Activated T-cell treated with anti-CD3 and anti-CD28 coated beads for 48 hours (primary cell): ENCODE measurements around the gene NUMA1.

Experiments used
- DNase-seq: peaks from one replicate; pipeline ENCODE4 v3.0.0-alpha.2; 2020; ENCODE audit warnings: low read depth

Gene NUMA1, protein sequence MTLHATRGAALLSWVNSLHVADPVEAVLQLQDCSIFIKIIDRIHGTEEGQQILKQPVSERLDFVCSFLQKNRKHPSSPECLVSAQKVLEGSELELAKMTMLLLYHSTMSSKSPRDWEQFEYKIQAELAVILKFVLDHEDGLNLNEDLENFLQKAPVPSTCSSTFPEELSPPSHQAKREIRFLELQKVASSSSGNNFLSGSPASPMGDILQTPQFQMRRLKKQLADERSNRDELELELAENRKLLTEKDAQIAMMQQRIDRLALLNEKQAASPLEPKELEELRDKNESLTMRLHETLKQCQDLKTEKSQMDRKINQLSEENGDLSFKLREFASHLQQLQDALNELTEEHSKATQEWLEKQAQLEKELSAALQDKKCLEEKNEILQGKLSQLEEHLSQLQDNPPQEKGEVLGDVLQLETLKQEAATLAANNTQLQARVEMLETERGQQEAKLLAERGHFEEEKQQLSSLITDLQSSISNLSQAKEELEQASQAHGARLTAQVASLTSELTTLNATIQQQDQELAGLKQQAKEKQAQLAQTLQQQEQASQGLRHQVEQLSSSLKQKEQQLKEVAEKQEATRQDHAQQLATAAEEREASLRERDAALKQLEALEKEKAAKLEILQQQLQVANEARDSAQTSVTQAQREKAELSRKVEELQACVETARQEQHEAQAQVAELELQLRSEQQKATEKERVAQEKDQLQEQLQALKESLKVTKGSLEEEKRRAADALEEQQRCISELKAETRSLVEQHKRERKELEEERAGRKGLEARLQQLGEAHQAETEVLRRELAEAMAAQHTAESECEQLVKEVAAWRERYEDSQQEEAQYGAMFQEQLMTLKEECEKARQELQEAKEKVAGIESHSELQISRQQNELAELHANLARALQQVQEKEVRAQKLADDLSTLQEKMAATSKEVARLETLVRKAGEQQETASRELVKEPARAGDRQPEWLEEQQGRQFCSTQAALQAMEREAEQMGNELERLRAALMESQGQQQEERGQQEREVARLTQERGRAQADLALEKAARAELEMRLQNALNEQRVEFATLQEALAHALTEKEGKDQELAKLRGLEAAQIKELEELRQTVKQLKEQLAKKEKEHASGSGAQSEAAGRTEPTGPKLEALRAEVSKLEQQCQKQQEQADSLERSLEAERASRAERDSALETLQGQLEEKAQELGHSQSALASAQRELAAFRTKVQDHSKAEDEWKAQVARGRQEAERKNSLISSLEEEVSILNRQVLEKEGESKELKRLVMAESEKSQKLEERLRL (N-terminal part only)

GRCh38 chr11:72080326-72081183 is at the start of gene NUMA1, which contains the start of gene LRRC51:
NUMA1 (minus strand) TSS chr11:72080542; CDS start chr11:72035943, 44,599 bp downstream.
LRRC51 (plus strand) TSS chr11:72080850; CDS start chr11:72089084, 8,234 bp downstream.
- DNase-seq: peak; percentile 95

DNA sequence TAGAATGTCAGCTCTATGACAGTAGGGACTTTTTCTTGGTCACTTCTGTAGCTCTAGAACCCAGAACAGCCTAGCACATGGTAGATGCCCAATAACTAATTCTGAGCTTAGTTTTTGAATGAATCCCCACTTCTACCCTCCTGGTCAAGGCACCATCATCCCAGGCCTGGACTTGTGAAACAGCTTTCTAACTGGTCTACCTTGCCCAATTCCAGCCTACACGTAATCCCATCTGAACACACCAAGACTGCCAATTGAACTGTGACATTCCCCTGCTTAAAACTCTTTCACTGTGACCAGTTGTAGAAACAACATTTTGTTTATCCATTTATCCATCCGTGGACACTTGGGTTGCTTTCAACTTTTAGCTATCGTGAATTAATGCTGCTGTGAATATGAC is 49.0 kb upstream of the NUMA1 start:
- no peak for DNase-seq

DNA sequence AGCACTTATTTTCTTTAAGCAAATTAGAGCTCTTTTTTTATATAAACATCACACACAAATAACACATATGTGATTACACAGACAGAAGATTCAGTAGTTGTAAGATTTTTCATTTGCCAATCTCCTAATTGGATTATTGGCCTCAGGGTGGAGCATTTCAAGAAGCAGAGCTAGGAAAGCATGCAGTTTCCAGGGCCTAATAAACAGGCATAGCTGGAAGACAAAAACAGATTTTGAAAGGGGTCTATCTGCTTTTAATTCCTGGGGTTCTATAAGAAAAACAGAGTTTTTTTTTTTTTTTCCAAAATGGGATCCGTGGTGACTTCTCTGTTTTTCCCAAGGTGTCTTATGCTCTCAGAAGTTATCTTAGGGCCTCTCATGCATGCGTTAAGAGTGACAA is 47.6 kb upstream of the NUMA1 start:
- no peak for DNase-seq

DNA sequence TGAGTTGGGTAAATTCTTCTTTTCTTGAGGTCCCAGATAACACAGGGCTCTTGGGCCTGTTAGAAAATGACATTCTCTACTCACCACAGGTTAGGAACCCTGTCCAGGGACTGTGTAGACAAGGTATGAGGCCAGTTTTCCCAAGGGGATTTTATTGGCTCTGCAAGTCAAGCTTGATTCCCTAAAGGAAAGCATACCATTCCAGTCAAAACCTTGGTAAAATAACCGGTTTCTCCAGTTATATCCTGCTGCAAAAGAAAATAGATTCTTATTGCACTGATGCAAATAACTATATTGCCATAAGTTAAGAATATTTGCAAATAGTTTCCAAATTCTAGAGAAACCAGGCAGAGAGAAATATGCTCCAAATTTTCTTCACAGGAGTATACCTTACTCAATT is 45.6 kb upstream of the NUMA1 start:
- no peak for DNase-seq

DNA sequence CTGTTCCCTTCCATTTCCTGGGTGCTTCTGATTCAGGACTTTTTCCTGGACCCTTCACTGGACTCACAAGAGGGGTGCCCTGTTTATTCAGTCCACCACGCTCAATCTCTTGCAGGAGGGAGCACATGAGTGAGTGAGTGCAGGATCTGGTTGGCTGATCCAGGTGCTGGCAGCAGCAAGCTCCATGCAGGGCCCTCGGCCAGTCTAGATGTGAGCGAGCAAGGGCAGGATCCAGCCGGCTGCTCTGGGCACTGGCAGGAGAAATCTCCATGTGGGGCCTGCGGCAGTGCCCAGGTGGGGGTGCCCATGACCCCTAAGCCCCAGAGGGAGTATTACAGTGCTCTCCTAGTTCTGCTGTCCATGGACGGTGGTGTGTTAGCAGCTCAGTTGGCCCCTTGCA is 43.7 kb upstream of the NUMA1 start:
- DNase-seq: no peak

DNA sequence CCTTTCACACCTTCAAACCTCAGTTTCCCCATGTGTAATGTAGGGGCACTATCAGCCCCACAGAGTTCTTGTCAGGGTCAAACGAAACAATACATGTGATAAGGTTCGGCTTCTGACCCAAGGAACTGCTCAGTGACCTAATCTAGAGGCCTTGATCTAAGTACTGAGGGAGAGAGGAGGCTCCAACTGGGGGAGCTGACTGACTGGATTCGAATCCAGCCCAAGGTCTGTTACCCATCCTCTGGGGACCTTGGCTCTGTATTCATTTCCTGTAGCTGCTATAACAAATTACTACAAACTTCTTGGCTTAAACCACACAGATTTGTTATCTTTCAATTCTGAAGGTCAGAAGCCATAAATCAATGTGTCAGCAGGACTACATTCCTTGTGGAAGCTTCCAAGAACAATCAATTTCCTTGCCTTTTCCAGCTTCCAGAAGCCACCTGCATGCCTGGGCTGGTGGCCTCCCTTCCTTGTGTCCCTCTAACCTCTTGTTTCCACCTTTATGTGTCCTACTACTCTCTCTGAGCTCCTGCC is 42.8 kb upstream of the NUMA1 start:
- no peak for DNase-seq

DNA sequence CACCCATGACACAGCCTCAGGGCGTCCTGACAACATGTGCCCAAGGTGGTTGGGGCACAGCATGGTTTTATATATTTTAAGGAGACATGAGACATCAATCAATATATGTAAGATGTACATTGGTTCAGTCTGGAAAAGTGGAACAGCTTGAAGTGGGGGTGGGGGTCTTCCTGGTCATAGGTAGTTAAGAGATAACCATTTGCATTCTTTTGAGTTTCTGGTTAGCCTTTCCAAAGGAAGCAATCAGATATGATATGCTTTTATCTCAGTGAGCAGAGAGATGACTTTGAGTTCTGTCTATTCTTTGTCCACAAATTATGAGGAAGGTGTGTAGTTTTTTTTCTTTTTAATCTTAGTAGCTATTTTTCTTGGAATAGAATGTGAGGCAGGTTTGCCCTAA is 42.3 kb upstream of the NUMA1 start:
- DNase-seq: no peak

DNA sequence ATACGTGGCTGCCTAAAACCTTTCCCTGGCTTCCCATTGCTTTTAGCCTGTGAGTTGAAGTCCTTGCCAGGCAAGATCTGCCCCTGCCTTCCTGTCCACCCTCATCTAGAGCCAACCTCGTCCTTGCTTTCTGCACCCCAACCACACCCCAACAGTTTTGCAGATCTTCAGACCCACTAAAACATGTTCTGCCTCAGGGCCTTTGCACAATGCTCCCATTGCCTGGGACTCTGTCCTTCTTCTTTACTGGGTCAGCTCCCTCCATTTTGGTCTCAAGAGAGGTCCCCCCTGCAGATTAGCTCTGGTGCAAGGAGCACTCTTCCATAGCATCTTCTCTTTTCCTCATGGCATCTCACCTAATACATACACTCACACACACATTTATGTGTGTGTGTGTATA is 40.6 kb upstream of the NUMA1 start:
- no peak for DNase-seq

DNA sequence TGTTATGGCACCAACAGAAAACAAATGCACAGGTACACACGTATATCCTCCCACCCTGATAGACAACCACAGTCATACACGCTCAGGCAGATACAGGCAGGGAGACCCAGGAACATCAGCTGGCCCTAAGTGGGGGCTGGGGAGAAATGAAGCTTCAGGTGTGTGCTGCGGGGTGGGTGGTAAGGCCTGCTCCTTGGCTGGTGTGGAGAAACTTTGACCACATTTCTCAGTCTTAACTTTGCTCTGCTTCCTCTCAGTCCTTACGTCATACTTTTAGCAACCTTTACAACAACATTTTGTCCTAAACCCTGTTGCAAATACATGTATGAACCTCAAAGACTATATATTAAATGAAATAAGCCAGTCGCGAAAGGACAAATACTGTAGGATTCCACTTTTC is 38.9 kb upstream of the NUMA1 start:
- DNase-seq: no peak

DNA sequence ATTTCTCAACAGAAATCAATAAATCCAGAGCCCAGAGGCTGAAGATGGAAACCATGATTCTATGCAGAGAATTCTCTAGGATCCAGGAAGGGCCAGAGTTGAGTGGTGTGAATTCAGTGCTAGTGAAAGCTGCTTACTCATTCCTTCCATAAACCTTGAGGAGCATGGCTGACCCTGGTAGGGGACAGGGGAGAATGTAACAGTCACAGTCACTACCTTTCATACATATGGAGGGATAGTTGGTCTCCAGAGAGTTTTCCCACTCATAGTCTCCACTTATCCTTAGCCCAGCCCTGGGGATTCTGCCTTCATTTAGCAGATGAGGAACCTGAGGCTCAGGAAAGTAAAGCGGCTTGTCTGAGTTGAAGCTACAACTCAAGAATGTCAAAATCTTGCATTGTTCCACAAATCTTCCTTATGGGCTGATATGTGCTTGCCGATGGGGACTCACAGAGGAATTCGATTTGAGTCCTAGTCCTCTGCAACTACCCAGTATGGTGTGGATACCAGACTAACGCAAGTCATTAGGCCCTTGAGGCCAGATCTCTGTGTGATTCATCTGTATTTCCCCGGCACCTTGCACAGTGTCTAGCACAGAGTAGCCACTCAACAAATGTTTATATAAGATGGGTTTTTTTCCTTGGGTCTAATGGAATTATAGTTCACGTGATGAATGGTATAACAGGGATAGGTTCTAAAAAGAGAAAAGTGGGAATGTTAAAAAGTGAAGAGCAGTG is 35.8 kb upstream of the NUMA1 start:
- no peak for DNase-seq

- no peak for DNase-seq
Observed at GRCh38 chr11:72114570-72114969, 34.2 kb upstream of the NUMA1 start.

GRCh38 chr11:72112978-72113808 is 32.9 kb upstream of the NUMA1 start:
- no peak for DNase-seq

GRCh38 chr11:72112143-72112977 is 32.0 kb upstream of the NUMA1 start, which contains the start of gene ANAPC15:
ANAPC15 (minus strand) TSS chr11:72112695; CDS start chr11:72111276, 1,419 bp downstream.
- DNase-seq: peak; percentile 94

DNA sequence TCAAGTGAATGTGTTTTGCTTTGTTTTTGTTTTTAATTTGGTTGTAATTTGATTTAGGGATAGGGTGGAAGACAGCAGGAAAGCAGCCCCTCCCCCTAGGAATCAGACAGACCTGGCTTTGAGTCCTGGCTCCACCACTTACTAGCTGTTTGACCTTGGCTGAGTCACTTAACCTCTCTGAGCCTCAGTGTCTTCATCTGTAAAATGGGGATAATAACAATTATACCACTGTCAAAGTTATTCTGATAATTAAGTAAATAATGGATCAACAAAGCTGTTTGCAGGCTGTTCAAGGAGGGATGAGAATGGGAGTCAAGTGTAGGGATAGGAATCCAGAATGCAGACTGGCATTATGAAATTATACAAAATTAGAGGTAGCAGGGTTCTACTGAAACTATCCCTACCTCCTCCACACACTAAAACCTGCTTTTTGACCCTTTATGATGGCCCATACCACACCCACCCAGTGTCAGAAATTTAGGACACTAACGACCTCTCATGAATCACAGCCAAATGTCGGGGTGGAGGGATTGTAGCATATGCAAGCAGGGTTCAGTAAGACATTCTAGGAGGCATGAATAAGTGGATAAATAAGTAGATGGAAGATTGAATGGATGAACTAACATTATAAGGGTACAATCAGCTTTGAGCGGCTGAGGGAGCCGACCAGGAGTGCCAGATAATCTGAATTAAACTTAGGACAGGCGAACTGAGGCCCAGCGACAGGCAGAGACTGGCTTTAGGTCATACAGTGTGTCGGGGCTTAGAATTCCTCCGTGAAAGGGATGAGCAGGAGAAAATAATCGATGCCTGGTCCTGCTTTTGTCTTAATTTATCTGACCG is 31.2 kb upstream of the NUMA1 start:
- DNase-seq: no peak

DNA sequence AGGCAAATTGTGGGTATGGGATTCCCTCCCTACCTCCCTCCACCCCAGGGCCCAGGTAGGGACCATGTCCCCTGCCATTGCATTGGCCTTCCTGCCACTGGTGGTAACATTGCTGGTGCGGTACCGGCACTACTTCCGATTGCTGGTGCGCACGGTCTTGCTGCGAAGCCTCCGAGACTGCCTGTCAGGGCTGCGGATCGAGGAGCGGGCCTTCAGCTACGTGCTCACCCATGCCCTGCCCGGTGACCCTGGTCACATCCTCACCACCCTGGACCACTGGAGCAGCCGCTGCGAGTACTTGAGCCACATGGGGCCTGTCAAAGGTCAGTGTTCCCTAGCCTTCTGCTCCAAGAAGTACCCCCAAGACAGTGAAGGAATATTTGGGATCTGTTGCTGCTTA is 25.5 kb upstream of the NUMA1 start, which contains the start of gene TOMT:
TSS of gene TOMT (plus strand) at position 37 of the 400 bp plus-strand sequence. CDS start at position 65, 28 bp downstream.
- no peak for DNase-seq

GRCh38 chr11:72103754-72104167 is 23.4 kb upstream of the NUMA1 start:
- DNase-seq: no peak
